Gastrocnemius medialis (tissue), 4 donors: ENCODE measurements around the gene PPP2R5C. TPM values are rescaled to one million over a fixed set of nuclear protein-coding genes. Genes with fewer than 3 reads are reported as not detected.

Experiments used
- ATAC-seq, 2 donors: fragments of 150-250 bp; one replicate each; pipeline ENCODE4 v1.9.1; 2016
- DNase-seq, 2 donors: peaks; one replicate each; pipeline ENCODE4 v3.0.0-alpha.2; 2019
- H3K27ac ChIP-seq, 4 donors: fragments of 200-600 bp; sonication (generic); 1 replicate in 1 of 4; 2 replicates in 3 of 4; pipeline ENCODE4 v1.5.1; 2016 to 2018; ENCODE audit warnings: mild to moderate bottlenecking in 2 of 4, moderate library complexity in 1 of 4
- H3K27me3 ChIP-seq, 3 donors: fragments of 200-600 bp; sonication (generic) in 2 of 3; 1 replicate in 1 of 3; 2 replicates in 2 of 3; pipeline versions ENCODE4 v1.5.1 to v1.6.0; 2016 to 2019; ENCODE audit warnings: mild to moderate bottlenecking in 1 of 3, moderate library complexity in 1 of 3
- H3K36me3 ChIP-seq, 2 donors: fragments of 200-600 bp; sonication (generic) in 1 of 2; one replicate each; pipeline ENCODE4 v1.5.1; 2017 to 2018
- H3K4me1 ChIP-seq, 2 donors: fragments of 200-600 bp; sonication (generic) in 1 of 2; one replicate each; pipeline ENCODE4 v1.5.1; 2016 to 2017; ENCODE audit warnings: mild to moderate bottlenecking in 2 of 2
- H3K4me3 ChIP-seq, 4 donors: fragments of 200-600 bp; sonication (generic) in 3 of 4; 1 replicate in 1 of 4; 2 replicates in 3 of 4; pipeline ENCODE4 v1.5.1; 2016 to 2019; ENCODE audit warnings: mild to moderate bottlenecking in 2 of 4
- H3K9me3 ChIP-seq, 3 donors: fragments of 200-600 bp; sonication (generic) in 2 of 3; 1 replicate in 1 of 3; 2 replicates in 2 of 3; pipeline ENCODE4 v1.5.1; 2016 to 2019
- POLR2A ChIP-seq, 2 donors: fragments of 450-650 bp; IDR thresholded peaks; one replicate each; pipeline ENCODE4 v1.6.1; 2017; ENCODE audit warnings: antibody characterized with exemption in 2 of 2, mild to moderate bottlenecking in 2 of 2, moderate library complexity in 2 of 2
- in situ Hi-C, 4 donors: fragments of 200-750 bp; cut with MboI; loops; one replicate each; pipeline versions ENCODE4 v1.15.0 to v1.8.0; 2017; ENCODE audit warnings: low sequenced_read_pairs in 4 of 4
- intact Hi-C: fragments of 100-400 bp; cut with DNase I; formaldehyde crosslinking; loops from one replicate; pipeline ENCODE4 v1.15.1; 2023; ENCODE audit warnings: low total_unique reads
- total RNA-seq, 4 donors: library from RNA; depleted of rRNA; stranded (reverse); fragments of >200 nt; gene quantifications; one replicate each; pipeline versions ENCODE4 v1.1.0 to v1.2.3, GENCODE V29; 2016
- TF ChIP-seq, protein P1 (sequence below), 5 experiments: fragments of 450-650 bp in 3 of 5; fragments of 200-600 bp in 2 of 5; sonication (generic) in 2 of 5; IDR thresholded peaks in 4 of 5; conservative IDR thresholded peaks in 1 of 5; 1 replicate in 4 of 5; 2 replicates in 1 of 5; pipeline ENCODE4 v1.5.1; 2016 to 2019; ENCODE audit warnings: antibody characterized with exemption in 5 of 5, mild to moderate bottlenecking in 3 of 5, moderate library complexity in 3 of 5

The PPP2R5C gene
- total RNA-seq, 4 donors from 2014 or later = 35.4 to 65.9 (median 49.3) TPM

DNA sequence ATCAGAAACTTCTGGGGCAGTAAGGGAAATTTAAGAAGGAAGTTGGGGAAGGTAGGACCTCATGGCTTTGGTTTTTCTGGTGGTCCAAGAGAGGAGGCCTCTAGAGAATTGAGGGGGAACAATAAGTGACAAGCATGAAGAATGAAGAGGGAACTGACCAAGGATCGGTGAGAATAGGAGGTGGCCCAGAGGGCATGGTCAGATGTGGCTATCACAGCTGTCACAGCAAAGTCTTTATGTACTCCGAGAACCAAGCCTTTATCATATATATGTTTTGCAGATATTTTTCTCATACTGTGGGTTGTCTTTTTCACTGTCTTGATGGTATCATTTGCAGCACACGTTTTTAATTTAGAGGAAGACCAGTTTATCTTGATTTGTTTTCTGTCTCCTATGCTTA lies 64.3 kb downstream of the PPP2R5C start:
- no peak overlapping the region for H3K4me3 ChIP-seq
- H3K4me1 ChIP-seq = peaks cover 65 to 74% of the 10 kb centered on the region in 2 donors
- no peak for TF ChIP-seq POLR2A (IDR thresholded peaks at IDR 0.05)
- TF ChIP-seq, protein P1, sequence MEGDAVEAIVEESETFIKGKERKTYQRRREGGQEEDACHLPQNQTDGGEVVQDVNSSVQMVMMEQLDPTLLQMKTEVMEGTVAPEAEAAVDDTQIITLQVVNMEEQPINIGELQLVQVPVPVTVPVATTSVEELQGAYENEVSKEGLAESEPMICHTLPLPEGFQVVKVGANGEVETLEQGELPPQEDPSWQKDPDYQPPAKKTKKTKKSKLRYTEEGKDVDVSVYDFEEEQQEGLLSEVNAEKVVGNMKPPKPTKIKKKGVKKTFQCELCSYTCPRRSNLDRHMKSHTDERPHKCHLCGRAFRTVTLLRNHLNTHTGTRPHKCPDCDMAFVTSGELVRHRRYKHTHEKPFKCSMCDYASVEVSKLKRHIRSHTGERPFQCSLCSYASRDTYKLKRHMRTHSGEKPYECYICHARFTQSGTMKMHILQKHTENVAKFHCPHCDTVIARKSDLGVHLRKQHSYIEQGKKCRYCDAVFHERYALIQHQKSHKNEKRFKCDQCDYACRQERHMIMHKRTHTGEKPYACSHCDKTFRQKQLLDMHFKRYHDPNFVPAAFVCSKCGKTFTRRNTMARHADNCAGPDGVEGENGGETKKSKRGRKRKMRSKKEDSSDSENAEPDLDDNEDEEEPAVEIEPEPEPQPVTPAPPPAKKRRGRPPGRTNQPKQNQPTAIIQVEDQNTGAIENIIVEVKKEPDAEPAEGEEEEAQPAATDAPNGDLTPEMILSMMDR (IDR thresholded peaks at IDR 0.05 in 4 of 5, conservative IDR thresholded peaks at IDR 0.05 in 1 of 5) = no peak
- ATAC-seq (no peak), DNase-seq (no peak)
- H3K27me3 ChIP-seq = no peaks in the 10 kb centered on the region
- intact Hi-C loops = loop anchor here (2.0 to 5.0 kb wide), 2 partner anchors 15 to 63 kb away; partner anchors contain the start of gene PPP2R5C
- in situ Hi-C loops = loop anchor here in 1 of 4 donors (10.0 kb wide), 1 partner anchor 51 kb away; no protein-coding TSS in a partner anchor
- H3K36me3 ChIP-seq = no peaks in the 10 kb centered on the region
- no peaks in the 10 kb centered on the region for H3K9me3 ChIP-seq
- peak overlapping the region; percentile 75 to 88 (median 84) for H3K27ac ChIP-seq

DNA sequence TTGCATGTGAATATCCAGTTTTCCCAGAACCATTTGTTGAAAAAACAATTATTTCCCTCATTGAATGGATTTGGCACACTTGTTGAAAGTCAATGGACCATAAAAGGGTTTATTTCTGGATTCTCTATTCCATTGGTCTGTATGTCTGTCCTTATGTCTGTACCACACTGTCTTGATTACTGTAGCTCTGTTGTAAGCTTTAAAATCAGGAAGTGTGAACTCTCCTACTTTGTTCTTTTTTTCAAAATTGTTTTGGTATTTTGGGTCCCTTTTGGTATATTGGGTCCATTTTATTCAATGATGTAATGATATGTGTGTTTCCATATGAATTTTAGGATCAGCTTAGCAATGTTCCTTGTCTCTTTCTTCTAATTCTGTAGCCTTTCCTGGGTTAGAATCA lies 64.8 kb downstream of the PPP2R5C start:
- no peak for TF ChIP-seq POLR2A (IDR thresholded peaks at IDR 0.05)
- TF ChIP-seq, protein P1 (IDR thresholded peaks at IDR 0.05 in 4 of 5, conservative IDR thresholded peaks at IDR 0.05 in 1 of 5) = no peak
- Histone ChIP-seq H3K27ac (peak overlapping the region; percentile 75 to 88 (median 84)), H3K4me1 (peaks cover 70 to 79% of the 10 kb centered on the region in 2 donors), H3K27me3 (no peaks in the 10 kb centered on the region), H3K36me3 (no peaks in the 10 kb centered on the region), H3K4me3 (no peak overlapping the region), H3K9me3 (no peaks in the 10 kb centered on the region)
- DNase-seq (no peak), ATAC-seq (no peak)
- intact Hi-C loops (loop anchor here (5.0 kb wide), 1 partner anchor 64 kb away; the partner anchor contains the start of gene PPP2R5C), in situ Hi-C loops (loop anchor here in 1 of 4 donors (10.0 kb wide), 1 partner anchor 52 kb away; no protein-coding TSS in a partner anchor)

DNA sequence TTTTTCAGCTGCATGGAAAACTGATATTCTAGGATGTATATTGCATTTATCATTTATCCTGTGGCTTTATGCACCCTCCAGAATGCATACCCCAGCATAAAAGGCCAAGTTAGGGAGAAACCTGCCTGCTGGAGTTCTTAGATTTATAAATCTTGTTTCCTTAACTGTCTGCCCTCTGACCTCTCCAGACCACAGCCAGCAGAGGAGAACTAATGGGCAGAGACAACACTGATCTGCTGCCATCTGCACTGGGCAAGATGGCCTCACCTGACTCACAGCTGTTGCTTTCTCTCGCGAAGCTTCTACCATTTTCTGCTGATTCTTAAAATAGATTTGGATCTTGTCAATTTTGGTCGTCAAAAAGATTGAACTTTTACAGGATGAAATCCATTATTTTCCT lies 65.8 kb downstream of the PPP2R5C start:
- H3K9me3 ChIP-seq = no peaks in the 10 kb centered on the region
- no peaks in the 10 kb centered on the region for H3K27me3 ChIP-seq
- peaks cover 73 to 84% of the 10 kb centered on the region in 2 donors for H3K4me1 ChIP-seq
- H3K36me3 ChIP-seq = no peaks in the 10 kb centered on the region
- no peak for DNase-seq
- H3K27ac ChIP-seq = peak overlapping the region; percentile 2 to 34 (median 12)
- no peak overlapping the region for H3K4me3 ChIP-seq
- intact Hi-C loops = loop anchor here (5.0 kb wide), 1 partner anchor 65 kb away; the partner anchor contains the start of gene PPP2R5C
- ATAC-seq = no peak
- in situ Hi-C loops = loop anchor here in 1 of 4 donors (10.0 kb wide), 1 partner anchor 52 kb away; no protein-coding TSS in a partner anchor
- TF ChIP-seq POLR2A (IDR thresholded peaks at IDR 0.05) = no peak
- TF ChIP-seq, protein P1 (IDR thresholded peaks at IDR 0.05 in 4 of 5, conservative IDR thresholded peaks at IDR 0.05 in 1 of 5) = no peak

DNA sequence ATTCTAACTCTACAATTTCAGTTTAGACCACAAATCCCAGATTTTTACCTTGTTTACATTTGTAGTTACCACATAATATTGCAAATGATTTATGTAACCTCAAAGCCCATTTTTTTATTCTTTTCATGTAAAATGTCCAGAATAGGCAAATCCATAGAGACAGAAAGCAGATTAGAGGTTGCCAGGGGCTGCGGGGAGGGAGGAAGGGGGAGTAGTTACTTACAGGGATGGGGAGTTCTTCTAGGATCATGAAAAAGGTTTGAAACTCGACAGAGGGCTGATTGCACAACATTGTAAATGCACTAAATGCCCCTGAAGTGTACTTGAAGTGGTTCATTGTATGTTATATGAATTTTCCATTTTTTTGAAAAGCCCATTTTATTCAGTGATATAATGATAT lies 66.5 kb downstream of the PPP2R5C start:
- in situ Hi-C loops (loop anchor here in 1 of 4 donors (10.0 kb wide), 1 partner anchor 53 kb away; no protein-coding TSS in a partner anchor), intact Hi-C loops (loop anchor here (5.0 kb wide), 1 partner anchor 66 kb away; the partner anchor contains the start of gene PPP2R5C)
- H3K9me3 ChIP-seq = no peaks in the 10 kb centered on the region
- no peak for TF ChIP-seq POLR2A (IDR thresholded peaks at IDR 0.05)
- TF ChIP-seq, protein P1 (IDR thresholded peaks at IDR 0.05 in 4 of 5, conservative IDR thresholded peaks at IDR 0.05 in 1 of 5) = no peak
- H3K27ac ChIP-seq = peak overlapping the region in 1 of 4 donors; percentile 16
- H3K36me3 ChIP-seq = no peaks in the 10 kb centered on the region
- H3K4me3 ChIP-seq = no peak overlapping the region
- no peaks in the 10 kb centered on the region for H3K27me3 ChIP-seq
- peaks cover 71 to 82% of the 10 kb centered on the region in 2 donors for H3K4me1 ChIP-seq
- no peak for ATAC-seq
- DNase-seq = no peak
